ENCODE measurements around the gene SHKBP1.
"Not testable (repeated sequence)": the region's sequence is repeated elsewhere in the genome, so short reads cannot be mapped to it uniquely, and the experiment has no call there.

The SHKBP1 gene, protein sequence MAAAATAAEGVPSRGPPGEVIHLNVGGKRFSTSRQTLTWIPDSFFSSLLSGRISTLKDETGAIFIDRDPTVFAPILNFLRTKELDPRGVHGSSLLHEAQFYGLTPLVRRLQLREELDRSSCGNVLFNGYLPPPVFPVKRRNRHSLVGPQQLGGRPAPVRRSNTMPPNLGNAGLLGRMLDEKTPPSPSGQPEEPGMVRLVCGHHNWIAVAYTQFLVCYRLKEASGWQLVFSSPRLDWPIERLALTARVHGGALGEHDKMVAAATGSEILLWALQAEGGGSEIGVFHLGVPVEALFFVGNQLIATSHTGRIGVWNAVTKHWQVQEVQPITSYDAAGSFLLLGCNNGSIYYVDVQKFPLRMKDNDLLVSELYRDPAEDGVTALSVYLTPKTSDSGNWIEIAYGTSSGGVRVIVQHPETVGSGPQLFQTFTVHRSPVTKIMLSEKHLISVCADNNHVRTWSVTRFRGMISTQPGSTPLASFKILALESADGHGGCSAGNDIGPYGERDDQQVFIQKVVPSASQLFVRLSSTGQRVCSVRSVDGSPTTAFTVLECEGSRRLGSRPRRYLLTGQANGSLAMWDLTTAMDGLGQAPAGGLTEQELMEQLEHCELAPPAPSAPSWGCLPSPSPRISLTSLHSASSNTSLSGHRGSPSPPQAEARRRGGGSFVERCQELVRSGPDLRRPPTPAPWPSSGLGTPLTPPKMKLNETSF

DNA sequence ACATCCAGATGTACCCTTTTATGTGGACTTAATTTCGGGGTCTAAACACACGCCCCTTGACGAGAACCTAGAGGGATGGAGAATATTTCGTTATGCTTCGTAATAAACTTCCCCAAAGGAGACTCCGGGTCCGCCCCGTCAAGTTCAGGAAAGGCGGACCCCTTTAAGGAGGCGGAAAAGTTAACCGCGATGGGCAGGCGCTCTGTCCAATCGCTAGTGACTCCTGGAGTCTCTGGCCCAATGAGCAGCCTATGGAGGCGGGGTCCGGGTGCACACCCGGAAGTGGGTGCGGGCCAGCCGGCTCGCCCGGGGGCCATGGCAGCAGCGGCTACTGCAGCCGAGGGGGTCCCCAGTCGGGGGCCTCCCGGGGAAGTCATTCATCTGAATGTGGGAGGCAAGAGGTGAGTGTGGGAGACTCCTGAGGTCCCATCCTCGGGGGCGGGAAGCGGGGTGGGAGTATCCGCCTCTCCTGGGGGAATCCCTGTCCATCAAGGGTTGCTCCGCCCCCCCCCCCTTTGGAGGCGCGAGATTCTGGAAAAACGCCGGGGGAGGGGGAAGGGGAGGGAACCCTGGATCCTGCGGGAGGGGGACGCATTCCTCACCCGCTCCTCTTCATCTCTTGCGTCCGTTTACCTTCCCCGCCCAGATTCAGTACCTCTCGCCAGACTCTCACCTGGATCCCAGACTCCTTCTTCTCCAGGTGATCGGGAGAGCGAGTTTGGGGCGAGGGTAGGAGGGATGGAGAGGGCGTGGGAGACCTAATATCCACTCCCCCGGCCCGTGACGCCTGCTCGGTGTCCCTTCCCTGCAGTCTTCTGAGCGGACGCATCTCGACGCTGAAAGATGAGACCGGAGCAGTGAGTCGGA is at the start of gene SHKBP1:
Gene SHKBP1, plus strand, starts transcription at position 289 of the 867 bp plus-strand sequence. Its CDS starts 27 bp downstream, at position 316.
- DNase-seq (ENCODE audit: low spot score), result peak; percentile 93

DNA sequence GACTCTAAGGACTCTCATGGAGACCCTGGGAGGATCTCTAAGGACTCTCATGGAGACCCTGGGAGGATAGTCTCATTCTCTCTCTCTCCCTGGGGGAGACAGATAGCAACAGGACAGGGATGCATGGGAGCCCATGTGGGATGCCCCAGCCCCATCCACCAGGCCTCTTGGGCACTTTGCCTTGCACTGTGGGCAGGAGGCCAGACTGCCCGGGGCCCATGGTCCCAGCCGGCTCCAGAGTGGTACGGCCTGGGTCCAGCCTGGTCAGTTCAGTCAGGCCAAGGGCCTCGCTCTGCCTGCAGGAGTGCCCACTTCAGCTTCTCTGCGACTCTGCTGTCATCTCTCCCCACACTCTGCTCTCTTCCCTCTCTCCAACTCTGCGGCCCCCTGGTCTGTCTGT is 48.6 kb upstream of the SHKBP1 start:
- no peak for DNase-seq (ENCODE audit: low spot score)

DNA sequence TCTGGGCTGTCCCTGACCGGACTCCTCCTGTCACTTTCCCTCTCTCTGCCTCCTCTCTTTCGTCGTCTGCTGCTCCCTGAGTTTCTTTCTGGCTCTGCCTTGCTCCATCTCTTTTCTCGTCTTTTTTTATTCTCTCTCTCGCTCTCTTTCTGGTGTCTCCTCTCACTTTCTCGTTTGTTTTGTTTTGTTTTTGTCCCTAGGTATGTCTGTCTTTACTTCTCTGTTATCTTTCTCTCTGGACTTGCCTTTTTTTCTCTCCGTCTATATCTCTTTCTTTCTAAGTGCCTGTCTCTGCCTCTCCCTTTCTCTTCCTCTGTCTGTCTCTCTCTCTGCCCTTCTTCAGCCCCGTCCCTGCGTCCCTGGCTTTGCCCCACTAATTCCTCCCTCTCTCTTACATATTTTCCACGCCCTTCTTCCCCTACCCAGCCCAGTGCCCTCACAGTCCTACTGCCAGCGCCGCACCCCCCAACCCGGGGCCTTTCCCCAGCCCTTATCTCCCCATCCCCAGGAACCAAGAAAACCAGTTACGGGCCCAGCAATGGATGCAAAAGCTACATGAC is 48.1 kb upstream of the SHKBP1 start:
- no peak for DNase-seq (ENCODE audit: low spot score)

DNA sequence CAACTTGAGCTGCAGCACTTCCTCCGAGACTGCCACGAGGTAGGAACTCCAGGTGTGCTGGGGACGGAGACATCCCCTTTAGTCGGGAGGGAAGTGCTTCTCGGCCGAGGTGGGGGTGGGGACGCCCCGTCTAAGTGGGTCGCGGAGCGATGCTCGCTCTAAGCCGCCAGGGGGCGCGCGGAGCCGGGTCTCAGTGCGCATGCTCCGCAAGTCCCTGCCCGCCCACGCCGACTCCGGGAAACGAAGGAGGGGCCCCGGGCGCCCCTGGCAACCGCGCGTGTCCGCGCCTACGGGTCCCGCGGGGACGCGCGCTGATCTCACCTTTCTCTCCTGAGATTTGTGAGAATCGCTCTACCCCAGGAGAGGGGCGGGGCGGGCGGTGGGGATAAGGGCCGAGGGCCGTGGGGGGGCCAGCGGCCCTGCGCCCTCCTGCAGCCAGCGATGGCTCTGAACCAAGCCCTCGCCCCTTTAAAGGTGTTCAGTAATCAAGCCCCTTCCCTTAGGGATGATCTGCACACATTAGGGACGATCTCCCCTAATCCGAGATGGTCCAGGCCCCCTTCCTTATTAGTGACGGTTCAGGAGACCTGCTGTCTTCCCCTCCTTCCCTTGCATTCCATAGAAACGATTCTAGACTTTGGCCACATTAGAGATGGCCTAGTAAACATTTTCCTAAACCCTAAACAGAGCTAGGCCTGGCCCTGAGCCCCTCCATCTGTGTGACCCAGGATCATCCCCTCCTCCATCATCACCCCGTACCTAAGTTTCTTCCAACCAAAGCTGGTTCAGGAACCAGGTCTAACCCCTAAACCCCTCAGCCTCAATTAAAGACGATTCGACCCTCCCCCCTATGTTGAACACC is 47.3 kb upstream of the SHKBP1 start:
- DNase-seq (ENCODE audit: low spot score), result peak; percentile 72

DNA sequence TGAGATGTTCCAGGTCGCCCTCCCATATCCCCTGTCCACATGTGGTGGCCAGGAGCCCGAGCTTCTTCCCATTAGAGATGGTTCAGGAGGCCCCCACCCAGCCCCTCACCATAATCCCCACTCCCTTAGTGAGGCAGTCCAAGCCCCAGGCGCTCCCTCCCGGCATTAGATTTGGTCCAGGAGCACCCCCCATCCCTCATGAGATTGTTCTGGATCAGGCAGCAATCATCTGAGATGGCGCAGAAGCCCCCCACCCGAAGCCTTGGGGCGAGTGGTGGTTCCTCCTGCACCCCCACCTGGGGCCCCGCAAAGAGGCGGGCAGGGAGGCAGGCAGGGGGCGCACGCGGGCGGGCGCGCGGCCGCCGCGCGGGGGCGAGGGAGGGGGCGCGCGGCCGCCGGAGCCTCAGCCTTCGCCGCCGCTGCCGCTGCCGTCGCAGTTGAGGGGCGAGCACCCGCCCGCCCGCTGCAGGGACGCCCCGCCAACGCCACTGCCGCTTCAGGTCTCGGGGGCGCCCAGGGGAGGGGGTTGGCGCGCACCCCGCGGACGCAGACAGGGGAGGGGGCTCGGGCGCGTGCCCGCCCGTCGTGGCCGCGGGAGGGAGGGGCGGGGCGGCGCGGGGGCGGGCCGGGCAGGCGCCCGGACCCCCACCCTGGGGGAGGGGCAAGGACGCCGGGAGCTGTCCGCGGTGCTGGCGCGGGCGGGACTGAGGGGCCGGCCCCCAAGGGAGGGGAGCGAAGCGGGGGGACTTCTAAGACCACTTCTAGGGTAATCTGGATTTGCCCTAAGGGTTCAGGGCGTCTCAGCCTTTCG is 46.4 kb upstream of the SHKBP1 start:
- no peak for DNase-seq (ENCODE audit: low spot score)

DNA sequence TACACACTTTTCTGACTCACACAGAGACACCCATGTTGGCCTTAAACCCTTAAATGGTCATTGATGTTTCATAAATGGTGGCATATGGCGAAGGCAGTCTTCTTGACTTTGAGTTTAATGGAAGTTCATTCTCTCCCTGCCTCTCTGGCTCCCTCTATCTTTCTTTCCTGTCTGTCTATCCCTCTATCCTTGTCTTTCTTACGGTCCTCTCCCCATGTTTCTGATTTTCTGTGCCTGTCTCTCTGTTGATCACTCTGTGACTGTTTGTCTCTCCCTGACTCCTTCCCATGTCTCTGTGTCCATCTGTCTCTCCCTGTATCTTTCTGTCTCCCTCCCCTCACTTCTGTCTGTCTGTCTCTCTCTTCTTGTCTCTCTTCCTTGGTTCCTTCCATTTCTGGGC is 43.2 kb upstream of the SHKBP1 start:
- DNase-seq (ENCODE audit: low spot score), result no peak

DNA sequence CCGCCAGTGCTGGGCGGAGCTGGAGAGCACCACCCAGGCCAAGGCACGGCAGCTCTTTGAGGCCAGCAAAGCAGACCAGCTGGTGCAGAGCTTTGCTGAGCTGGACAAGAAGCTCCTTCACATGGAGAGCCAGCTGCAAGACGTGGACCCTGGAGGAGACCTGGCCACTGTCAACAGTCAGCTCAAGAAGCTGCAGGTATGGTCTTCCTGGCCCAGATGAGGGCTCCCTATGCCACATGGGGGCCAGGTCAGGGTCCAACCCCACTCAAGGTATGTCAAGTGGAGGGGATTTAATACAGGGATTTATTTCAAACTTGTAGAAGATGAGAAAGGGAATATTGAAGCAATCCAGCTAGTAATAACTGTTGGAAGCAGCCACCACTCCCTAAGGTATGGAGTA is 42.5 kb upstream of the SHKBP1 start:
- no peak for DNase-seq (ENCODE audit: low spot score)

DNA sequence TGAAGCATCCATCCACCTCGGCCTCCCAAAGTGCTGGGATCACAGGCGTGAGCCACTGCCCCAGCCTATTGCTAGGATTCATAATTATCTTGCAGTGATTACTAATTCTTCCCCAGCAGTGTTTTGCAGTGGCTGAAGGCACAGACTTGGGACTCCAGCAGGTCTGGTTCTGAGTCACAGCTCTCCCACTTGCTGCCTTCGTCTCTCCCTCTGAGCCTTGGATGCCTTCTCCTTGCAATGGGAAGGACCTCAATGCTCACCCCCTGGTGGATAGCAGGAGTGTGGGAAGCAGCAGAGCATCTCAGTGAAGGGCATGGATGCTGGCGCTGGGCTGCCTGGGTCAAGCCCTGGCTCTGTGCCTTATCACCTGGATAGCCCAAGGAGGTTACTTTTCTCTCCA is 37.6 kb upstream of the SHKBP1 start:
- DNase-seq (ENCODE audit: low spot score), result peak; percentile 15

DNA sequence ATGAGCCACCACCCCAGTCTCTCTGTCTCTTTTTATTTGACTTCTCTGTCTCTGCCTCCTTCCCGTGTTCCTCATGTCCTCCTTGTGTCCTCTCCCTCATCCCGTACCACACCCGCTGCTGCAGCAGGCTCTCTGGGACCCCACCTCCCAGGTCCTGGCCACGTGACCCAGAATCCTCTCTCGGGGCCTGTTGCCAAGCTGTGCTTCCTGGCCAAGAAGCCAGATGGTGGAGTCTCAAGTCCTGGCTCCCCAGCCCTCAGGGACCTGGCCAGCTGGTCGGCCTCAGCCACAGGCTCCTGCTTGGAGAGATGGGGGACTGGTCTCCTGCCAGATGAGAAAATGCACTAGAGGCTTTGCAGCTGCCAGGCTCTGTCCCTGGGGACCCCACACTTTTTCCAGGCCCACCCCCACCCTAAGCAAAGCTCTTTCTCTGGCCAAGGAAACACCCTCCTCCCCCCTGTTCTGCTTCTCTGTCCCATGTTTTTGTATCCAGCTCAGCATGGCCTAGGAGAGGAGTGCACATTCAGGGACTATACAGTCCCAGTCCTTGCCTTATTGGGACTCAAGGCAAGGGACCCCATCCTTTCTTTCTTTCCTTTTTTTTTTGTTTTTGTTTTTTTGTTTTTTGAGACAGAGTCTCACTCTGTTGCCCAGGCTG is 34.3 kb upstream of the SHKBP1 start:
- peak; percentile 20 for DNase-seq (ENCODE audit: low spot score)

DNA sequence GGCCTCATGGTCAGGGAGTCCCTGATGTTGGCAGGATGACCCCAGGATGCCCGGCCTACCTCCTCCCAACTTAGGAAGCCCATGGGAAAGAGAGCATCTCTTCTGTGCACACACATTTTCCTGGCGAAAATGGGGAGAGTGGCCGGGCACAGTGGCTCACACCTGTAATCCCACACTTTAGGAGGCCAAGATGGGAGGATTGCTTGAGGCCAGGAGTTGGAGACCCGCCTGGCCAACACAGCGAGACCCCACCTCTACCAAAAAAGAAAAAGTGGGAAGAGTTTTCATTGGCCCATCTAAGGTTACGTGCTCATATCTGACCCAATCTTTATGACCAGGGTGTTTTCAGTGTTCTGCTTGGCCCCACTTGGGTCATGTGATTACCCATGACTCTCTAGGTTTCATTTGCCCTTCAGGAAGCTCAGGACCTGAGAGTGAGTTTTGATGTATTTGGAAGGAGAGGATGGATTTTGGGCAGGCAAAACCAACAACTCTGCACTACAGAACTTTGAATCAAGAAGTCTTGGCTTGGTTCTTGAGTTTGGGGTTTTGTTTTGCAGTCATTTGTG is 33.6 kb upstream of the SHKBP1 start:
- DNase-seq (ENCODE audit: low spot score), result no peak

DNA sequence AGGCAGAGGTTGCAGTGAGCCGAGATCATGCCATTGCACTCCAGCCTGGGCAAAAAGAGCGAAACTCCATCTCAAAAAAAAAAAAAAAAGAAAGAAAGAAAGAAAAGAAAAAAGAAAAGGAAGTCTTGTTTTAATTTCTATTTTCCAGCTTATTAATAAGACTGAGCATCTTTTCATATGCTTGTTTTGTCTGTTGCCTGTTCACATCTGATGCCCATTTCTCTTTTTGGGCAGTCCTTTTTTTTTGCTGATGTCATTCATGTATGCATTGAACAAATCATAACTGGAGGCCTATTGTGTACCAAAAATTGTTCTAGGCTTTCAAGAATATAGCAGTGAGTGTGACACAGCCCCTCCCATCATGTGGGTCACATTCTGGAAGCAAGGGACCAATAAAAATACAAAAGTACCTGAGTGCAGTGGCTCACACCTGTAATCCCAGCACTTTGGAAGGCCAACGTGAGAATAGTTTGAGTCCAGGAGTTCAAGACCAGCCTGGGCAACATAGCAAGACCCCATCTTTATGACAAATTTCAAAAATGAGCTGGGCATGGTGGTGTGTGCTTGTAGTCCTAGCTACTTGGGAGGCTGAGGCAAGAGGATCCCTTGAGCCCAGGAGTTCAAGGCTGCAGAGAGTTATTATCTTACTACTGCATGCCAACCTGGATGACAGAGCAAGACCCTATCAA is 30.4 kb upstream of the SHKBP1 start:
- not testable (repeated sequence) for DNase-seq (ENCODE audit: low spot score)

DNA sequence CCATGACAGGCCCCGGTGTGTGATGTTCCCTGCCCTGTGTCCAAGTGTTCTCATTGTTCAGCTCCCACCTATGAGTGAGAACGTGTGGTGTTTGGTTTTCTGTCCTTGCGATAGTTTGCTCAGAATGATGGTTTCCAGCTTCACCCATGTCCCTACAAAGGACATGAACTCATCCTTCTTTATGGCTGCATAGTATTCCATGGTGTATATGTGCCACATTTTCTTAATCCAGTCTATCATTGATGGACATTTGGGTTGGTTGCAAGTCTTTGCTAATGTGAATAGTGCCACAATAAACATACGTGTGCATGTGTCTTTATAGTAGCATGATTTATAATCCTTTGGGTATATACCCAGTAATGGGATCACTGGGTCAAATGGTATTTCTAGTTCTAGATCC is 29.5 kb upstream of the SHKBP1 start:
- not testable (repeated sequence) for DNase-seq (ENCODE audit: low spot score)

DNA sequence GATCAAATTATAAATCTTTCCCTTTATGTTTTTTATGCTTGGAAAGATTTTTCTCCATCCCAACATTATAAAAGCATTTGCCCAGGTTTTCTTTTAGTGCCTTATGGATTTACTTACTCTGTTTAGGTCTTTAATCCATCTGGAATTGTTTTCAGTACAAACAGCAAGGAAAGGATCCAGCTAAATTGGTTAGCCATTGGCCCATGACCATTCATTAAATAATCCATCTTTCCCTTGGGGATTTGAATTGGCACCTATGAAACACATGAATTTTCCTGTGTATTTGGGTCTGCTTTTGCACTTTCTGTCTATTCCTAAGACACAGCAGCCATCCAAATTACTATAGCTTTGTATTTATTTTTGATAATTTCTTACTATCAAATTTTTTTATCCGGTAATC is 28.8 kb upstream of the SHKBP1 start:
- DNase-seq (ENCODE audit: low spot score), result no peak

DNA sequence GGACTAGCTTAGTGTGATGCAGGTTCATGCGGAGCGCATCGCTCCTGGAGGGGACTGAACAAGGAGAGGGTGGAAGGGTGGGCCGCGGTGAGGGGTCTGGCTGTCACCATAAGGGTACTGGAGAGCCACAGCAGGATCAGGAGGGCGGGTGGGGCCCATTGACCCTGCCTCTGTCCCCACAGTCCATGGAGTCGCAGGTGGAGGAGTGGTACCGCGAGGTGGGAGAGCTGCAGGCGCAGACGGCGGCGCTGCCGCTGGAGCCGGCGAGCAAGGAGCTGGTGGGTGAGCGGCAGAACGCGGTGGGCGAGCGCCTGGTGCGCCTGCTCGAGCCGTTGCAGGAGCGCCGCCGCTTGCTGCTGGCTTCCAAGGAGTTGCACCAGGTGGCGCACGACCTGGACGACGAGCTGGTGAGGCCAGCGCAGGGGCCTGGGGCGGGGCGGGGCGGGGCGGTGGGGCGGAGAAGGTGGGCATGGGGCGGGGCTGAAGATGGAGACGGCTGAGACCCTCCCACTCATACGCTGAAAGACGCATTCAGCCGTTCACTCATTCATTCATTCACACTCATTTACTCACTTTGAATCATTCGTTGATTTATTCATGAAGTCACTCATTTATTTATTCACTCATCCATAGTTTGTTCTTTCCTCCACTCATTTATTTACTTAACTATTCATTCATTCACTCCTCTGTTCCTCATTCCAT is 27.5 kb upstream of the SHKBP1 start:
- no peak for DNase-seq (ENCODE audit: low spot score)

DNA sequence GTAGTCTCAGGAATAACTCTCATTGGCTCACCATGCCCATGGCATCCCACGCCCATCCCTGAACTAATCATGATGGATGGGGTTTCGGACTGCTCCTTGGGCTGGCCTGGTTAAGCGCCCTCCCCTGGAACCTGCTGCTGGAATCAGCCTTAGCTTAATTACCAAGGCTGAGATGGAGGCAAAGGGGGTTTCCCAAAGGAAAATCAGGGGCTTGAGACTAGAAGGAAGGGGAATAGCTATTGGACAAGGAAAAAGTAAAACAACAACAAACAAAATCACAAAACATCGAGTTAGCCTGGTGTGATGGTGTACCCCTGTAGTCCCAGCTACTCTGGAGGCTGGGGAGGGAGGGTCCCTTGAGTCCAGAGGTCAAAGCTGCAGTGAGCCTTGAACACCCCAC is 25.7 kb upstream of the SHKBP1 start:
- DNase-seq (ENCODE audit: low spot score), result no peak

DNA sequence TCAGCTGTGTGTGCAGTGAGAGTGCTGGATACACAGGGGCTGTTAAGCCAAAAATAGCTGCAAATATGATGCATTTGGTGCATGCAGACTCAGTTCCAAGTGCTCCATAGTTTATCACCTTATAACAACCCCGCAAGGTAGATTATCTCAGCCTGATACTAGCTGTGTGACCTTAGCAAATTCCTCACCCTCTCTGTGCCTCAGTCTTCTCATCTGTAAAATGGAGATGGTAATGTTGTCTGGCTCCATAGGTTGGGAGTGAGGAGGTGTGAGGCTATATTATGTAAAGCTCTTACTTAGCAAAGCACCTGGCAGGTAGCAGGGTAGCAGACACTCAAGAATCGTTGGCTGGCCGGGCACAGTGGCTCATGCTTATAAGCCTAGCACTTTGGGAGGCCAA is 23.8 kb upstream of the SHKBP1 start:
- no peak for DNase-seq (ENCODE audit: low spot score)

DNA sequence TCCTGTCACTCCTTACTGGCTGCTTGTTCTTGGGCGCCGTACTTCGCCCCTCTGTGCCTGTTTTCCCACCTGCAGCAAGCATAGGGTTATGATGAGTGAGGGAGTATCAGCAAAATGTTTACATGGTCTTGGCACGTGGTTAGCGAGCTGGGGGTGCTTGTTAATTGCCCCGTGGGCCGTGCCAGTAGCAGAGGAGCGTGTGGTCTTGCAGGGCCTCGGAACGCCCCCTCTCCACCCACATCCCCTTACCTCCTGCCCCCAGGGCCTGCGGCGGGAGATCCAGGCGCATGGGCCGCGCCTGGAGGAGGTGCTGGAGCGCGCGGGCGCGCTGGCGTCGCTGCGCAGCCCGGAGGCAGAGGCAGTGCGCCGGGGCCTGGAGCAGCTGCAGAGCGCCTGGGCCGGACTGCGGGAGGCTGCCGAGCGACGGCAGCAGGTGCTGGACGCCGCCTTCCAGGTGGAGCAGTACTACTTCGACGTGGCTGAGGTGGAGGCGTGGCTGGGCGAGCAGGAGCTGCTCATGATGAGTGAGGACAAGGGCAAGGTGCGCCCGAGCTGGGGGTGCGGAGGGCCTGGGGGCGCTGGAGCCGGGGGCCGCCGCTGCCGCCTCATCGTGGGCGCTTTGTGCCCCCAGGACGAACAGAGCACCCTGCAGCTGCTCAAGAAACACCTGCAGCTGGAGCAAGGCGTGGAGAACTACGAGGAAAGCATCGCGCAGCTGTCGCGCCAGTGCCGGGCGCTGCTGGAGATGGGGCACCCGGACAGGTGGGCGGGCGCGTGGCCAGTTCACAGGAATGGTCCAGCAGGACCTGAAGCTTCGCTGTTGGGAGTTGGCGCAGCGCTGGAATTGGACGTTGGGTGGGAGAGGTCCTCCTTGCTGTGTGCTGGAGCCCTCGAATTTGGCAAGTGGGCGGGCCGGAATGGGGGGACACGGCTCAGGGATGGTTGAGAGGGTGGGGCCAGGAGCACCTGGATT is 22.5 kb upstream of the SHKBP1 start:
- DNase-seq (ENCODE audit: low spot score), result no peak
